CD4-positive, alpha-beta T cell treated with Interleukin-2 at 100 ng/mL for 4 hours (primary cell): ENCODE results near the gene EIF3L.

Source experiments
- DNase-seq: peaks from one replicate; pipeline ENCODE4 v3.0.0-alpha.2; 2020; ENCODE audit warnings: low spot score

EIF3L gene

DNA sequence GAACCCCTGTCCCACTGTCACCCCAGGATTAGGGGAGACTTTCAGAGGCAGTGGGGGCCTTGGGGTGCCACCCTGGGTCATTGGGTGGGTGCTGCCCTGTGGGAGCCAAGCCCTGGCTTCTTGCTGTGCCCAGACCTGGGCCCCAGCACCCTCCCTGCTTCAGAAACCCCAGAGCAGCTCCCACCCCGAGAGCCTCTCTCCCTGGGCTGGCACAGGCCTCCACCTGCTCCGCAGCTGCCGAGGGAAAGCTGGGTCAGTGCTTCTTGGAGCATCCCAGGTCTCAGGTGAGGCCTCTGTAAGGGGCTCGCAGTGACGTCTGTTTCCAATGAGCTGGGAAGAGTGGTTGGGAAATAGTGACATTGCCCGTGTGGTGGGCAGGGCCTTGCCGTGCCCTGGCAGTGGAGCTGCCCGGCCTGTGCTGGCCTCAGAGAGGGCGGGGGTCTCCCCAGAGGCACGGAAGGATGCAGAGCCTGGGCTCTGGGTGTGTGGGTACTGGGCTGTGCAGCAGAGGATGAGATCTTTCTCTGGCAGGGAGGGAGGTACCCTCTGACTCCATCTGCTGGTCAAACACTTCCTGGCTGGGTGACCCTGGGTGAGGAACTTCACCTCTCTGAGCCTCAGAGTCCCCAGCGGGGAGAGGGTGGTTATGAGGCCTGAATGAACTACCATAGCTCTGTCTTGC is 81.2 kb downstream of the EIF3L start:
- no peak for DNase-seq

DNA sequence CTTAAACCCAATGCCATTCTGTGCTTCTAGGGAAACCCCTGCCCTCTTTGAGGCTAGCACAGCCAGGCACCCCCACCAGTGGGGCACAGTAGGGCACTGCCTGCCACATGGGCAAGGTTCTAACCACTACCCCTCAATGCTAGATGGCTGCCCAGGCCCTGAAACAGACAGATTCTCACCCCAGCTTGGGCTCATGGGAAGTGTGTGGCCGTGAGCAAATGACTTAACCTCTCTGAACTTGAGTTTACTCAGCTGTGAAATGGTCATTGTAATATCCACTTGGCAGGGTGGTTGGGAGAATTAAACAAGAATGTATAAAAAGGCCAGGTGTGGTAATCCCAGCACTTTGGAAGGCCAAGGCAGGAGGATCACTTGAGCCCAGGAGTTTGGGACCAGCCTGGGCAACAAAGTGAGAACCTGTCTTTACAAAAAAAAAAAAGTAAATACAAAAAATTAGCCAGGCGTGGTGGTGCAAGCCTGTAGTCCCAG is 81.8 kb downstream of the EIF3L start:
- no peak for DNase-seq

GRCh38 chr22:37931893-37932389 is 82.7 kb downstream of the EIF3L start:
- DNase-seq = no peak

DNA sequence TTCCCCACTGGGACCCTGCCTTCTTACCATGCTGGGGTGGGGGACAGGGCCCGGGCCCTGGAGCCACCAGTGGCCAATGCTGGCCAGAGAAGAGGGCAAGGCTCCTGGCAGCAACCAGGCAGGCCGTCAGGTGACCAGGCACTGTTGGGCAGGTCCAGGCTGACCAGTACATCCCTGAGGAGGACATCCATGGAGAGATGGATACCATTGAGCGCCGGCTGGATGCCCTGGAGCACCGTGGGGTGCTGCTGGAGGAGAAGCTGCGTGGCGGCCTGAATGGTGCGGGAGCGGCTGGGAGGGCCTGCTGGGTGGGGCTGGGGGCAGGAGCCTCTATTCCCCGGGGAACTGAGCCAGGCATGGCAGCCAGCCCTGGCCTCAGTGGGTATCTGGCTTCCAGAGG is 83.2 kb downstream of the EIF3L start:
- DNase-seq = no peak

DNA sequence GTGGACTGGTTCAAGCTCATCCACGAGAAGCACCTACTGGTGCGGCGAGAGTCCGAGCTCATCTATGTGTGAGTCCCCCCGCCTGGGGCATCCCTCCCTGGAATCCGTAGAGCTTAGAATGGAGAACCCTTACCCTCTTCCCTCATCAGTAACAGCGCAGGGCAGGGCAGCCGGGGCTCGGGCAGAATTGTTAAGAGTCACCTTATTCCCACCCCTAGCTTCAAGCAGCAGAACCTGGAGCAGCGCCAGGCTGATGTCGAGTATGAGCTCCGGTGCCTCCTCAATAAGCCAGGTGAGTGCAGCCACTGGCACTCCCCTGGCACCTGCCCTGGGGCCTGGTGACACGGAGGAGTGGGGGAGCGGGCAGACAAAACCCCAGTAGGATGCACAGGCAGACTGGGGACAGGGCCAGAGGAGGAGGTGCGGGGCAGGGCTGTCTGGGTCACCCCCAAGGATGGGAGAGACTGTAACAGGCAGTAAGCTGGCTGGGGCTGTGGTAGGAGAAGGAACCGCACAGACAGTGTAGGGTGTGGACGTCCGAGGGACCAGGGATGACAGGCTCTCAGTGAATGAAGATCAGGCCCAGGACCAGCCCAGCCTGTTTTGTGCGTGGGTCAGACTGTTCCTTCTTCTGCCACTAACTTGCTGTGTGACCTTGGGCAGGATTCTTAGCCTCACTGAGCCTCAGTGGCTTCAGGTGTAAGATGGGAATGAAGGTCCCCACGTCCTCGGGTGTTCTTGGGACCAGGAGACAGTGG is 83.8 kb downstream of the EIF3L start:
- no peak for DNase-seq

GRCh38 chr22:37933711-37934376 is 84.6 kb downstream of the EIF3L start:
- peak; percentile 81 for DNase-seq
